ENCODE data around the gene LIF. TPM values are rescaled to one million over a fixed set of nuclear protein-coding genes. Genes with fewer than 3 reads are reported as not detected.

Gene LIF
- total and polyA plus RNA-seq, 2 of the 4 experiments (the other 2 are of a cell fraction): 130 to 214 TPM

DNA sequence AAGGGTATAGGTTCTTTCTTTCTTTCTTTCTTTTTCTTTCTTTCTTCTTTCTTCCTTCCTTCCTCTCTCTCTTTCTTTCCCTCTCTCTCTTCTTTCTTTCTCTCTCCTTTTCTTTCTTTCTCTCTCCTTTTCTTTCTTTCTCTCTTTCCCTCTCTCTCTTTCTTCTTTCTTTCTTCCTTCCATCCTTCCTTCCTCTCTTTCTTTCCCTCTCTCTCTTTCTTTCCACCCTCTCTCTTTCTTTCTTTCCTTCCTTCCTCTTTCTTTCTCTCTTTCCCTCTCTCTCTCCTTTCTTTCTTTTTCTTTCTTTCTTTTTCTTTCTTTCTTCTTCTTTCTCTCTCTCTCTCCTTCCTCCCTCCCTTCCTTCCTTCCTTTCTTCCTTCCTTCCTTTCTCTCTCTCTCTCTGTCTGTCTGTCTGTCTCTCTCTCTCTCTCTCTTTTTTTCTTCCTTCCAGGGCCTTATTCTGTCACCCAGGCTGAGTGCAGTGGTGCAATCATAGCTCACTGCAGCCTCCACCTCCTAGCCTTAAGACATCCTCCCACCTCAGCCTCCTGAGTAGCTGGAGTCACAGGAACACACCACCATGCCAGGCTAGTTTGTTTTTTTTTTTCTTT lies 26.8 kb downstream of the LIF start:
- no peaks in the 10 kb centered on the region for H3K27me3 ChIP-seq (ENCODE audit: control insufficient read depth, insufficient read depth, low read length)
- dilution Hi-C loops (cut with HindIII; ENCODE audit: low sequenced_read_pairs, unreplicated experiment): no loop called here

More for the DNA sequence above, 26.8 kb downstream of the LIF start:
- no peak overlapping the region for H3K56ac ChIP-seq (ENCODE audit: extremely low read depth, insufficient read depth, low read length)
- no peaks in the 10 kb centered on the region for H3K9me3 ChIP-seq (ENCODE audit: control insufficient read depth, insufficient read depth, low read length)
- no peak overlapping the region for H2BK5ac ChIP-seq (ENCODE audit: low read depth, low read length, poor library complexity, severe bottlenecking)
- H4K20me1 ChIP-seq (ENCODE audit: insufficient read depth, low read length): no peaks in the 10 kb centered on the region
- H3K27ac ChIP-seq (ENCODE audit: insufficient read depth, low read length): no peak overlapping the region
- H3K79me1 ChIP-seq (ENCODE audit: low read depth in 1 of 2, low read length in 2 of 2): no peaks in the 10 kb centered on the region
- no TSS peak for BruUV-seq (replicated peaks)
- H3K18ac ChIP-seq (ENCODE audit: low read depth, low read length): no peak overlapping the region
- CTCF ChIA-PET: no interaction called here
- POLR2A ChIA-PET (ENCODE audit: unreplicated experiment): no interaction called here
- H2BK20ac ChIP-seq (ENCODE audit: low read depth, low read length): no peak overlapping the region
- H3K9me1 ChIP-seq (ENCODE audit: insufficient read depth, low read length): 0 out of 2 replicates have a peak, but pooled peaks cover 4% of the 10 kb centered on the region
- 0 out of 2 replicates have a peak overlapping the region, but pooled peaks have one; percentile 7 for H3K4ac ChIP-seq (ENCODE audit: low read depth, low read length)
- H3K23ac ChIP-seq (ENCODE audit: low read depth, low read length): no peak overlapping the region
- no peak overlapping the region for H4K91ac ChIP-seq (ENCODE audit: insufficient read depth, low read depth, low read length)
- intact Hi-C loops (cut with micrococcal nuclease) (no loop called here), in situ Hi-C loops (cut with MboI; ENCODE audit: low sequenced_read_pairs) (no loop called here)
- no peak overlapping the region for H2BK15ac ChIP-seq (ENCODE audit: low read depth, low read length)
- H2BK120ac ChIP-seq (ENCODE audit: low read depth, low read length): peak overlapping the region; percentile 13; the same call in 1 of the 2 replicates
- H3K9ac ChIP-seq (ENCODE audit: low read depth, low read length): no peak overlapping the region
- H2AK5ac ChIP-seq (ENCODE audit: low read depth, low read length): no peak overlapping the region
- no peak overlapping the region for H4K8ac ChIP-seq (ENCODE audit: low read depth in 2 of 2, low read length in 2 of 2)
- no peak overlapping the region for H3K4me3 ChIP-seq (ENCODE audit: insufficient read depth, low read depth, low read length)
- no peak overlapping the region for H2AK9ac ChIP-seq (replicated peaks; ENCODE audit: low read depth, low read length, poor library complexity)
- TF ChIP-seq NFE2L2 (IDR thresholded peaks at IDR 0.05; ENCODE audit: low read depth, low read length): no peak
- TF ChIP-seq, protein P1, sequence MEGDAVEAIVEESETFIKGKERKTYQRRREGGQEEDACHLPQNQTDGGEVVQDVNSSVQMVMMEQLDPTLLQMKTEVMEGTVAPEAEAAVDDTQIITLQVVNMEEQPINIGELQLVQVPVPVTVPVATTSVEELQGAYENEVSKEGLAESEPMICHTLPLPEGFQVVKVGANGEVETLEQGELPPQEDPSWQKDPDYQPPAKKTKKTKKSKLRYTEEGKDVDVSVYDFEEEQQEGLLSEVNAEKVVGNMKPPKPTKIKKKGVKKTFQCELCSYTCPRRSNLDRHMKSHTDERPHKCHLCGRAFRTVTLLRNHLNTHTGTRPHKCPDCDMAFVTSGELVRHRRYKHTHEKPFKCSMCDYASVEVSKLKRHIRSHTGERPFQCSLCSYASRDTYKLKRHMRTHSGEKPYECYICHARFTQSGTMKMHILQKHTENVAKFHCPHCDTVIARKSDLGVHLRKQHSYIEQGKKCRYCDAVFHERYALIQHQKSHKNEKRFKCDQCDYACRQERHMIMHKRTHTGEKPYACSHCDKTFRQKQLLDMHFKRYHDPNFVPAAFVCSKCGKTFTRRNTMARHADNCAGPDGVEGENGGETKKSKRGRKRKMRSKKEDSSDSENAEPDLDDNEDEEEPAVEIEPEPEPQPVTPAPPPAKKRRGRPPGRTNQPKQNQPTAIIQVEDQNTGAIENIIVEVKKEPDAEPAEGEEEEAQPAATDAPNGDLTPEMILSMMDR (conservative IDR thresholded peaks at IDR 0.05; ENCODE audit: low read depth, low read length): no peak
- no peak for TF ChIP-seq RCOR1 (IDR thresholded peaks at IDR 0.05; ENCODE audit: insufficient replicate concordance, low read length)
- TF ChIP-seq, protein P2, sequence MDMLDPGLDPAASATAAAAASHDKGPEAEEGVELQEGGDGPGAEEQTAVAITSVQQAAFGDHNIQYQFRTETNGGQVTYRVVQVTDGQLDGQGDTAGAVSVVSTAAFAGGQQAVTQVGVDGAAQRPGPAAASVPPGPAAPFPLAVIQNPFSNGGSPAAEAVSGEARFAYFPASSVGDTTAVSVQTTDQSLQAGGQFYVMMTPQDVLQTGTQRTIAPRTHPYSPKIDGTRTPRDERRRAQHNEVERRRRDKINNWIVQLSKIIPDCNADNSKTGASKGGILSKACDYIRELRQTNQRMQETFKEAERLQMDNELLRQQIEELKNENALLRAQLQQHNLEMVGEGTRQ (IDR thresholded peaks at IDR 0.05; ENCODE audit: low read depth, low read length): no peak
- H3K14ac ChIP-seq (replicated peaks; ENCODE audit: low read depth, low read length): no peak overlapping the region
- ATAC-seq (ENCODE audit: low read depth): no peak
- no peaks in the 10 kb centered on the region for H3K36me3 ChIP-seq (ENCODE audit: control insufficient read depth, insufficient read depth, low read length)
- DNase-seq: no peak
- H4K5ac ChIP-seq (ENCODE audit: low read depth, low read length): no peak overlapping the region
- H2AFZ ChIP-seq (replicated peaks; ENCODE audit: low read length, poor library complexity): no peak overlapping the region
- H3K4me1 ChIP-seq (ENCODE audit: control insufficient read depth, insufficient read depth, low read length): peaks cover 13% of the 10 kb centered on the region
- no peak overlapping the region for H3K4me2 ChIP-seq (ENCODE audit: low read depth, low read length)
